ENCODE data around the gene ZNF587. TPM values are rescaled to one million over a fixed set of nuclear protein-coding genes. Genes with fewer than 3 reads are reported as not detected.
A peak's percentile ranks its signal among the peaks of the same experiment; 100 is the strongest.
"Not testable (repeated sequence)": the region's sequence is repeated elsewhere in the genome, so short reads cannot be mapped to it uniquely, and the experiment has no call there.

Gene ZNF587
- 24.9 TPM for total RNA-seq

DNA sequence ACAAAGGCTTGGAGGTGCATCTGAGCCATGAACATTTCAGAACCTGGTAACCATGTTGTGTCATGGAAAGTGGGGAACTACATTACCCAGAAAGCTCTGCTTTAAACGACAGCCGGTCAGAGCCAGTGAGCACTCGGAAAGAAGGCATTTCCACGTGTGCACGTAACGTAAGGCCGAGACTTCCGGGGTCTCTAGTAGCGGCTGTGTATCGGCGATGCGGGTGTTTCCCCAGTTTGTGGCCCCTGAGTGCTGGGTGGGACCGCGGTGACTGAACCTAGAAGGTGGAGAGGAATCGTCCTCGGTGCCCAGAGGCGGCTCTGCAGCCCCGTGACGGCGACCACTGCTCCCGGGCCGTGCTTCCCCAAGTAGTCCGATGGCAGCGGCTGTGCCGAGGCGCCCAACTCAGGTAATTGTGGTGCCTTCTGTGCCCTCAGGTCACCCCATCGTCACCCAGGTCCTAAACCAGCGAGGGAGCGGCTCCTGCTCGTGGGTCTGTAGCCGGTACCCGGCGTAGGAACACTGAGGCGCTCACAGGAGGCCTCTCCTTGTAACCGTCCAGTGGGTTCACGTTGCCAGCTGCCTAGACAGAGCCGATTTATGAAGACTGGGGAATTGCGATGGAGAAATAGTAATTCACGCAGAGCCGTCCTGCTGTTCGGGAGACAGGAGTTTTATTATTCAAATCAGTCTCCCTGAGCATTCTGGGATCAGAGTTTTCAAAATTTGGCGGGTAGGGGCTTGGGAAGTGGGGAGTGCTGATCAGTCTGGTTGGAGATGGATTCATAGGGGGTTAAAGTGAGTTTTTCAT is at the start of gene ZNF587:
TSS of gene ZNF587 (plus strand) at position 194 of the 808 bp plus-strand sequence. CDS start at position 374, 180 bp downstream.
- not testable (repeated sequence) for FAIRE-seq

GRCh38 chr19:57800696-57801095 is 49.0 kb upstream of the ZNF587 start:
- no peak for FAIRE-seq
- no peak for DNase-seq (ENCODE audit: low spot score in 2 of 2)

More for the DNA sequence above, at the start of gene ZNF587:
- DNase-seq (ENCODE audit: low spot score in 2 of 2): peak; percentile 32 to 66

- FAIRE-seq (no peak), DNase-seq (ENCODE audit: low spot score in 2 of 2) (no peak)
These were observed 47.4 kb upstream of the ZNF587 start for GRCh38 chr19:57802269-57802668.

DNA sequence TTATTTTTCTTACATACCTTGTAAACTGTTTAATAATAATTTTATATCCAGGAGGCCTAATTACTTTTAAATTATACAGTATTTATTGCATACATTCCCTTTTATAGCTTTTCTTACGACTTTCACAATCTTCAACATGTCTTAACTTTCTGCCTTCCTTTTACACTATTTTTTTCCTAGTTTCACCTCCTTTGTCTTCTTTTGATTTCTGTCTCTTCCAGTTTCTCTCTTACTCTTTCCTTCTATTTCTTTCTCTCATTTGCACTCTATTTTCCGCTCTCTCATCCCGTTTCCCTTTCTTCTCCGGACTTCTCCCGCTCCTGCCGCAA is 46.4 kb upstream of the ZNF587 start:
- FAIRE-seq: no peak
- no peak for DNase-seq (ENCODE audit: low spot score in 2 of 2)

DNA sequence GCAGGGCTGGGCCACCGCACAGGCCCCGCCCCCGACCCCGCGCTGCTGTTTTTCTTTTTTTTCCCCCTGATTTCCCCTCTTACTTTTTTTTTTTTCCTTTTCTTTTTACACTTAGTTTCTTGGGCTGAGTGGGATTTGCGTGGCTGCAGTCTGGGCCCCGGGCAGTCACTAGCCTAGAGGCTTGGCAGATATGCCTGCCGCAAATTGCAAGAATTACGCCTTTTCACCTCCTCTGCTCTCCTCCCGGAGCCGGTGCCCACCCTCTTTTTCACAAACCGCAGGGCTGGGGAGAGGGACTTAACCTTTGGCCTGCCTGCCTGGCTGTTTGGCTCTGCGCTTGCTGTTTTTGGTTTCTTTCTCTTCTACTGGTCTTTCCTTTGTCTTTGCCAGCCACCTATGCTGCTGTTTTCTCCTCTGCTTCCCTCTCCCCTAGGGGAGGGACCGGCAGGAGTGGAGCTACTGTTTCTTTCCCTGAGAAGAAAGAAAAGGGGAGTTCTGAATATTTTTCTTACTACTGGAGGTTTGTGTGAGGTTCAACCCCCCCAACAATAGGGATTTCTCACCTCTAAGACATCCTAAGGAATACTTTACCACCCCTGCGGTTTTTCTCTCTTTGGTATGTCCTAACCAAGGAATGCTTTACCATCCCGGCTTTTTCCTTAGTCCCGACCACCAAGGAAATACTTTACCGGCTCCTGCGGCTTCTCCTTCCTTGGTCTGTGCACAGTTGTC is 45.9 kb upstream of the ZNF587 start:
- peak in 1 of 2 donors; percentile 18 for DNase-seq (ENCODE audit: low spot score in 2 of 2)
- FAIRE-seq: no peak

DNA sequence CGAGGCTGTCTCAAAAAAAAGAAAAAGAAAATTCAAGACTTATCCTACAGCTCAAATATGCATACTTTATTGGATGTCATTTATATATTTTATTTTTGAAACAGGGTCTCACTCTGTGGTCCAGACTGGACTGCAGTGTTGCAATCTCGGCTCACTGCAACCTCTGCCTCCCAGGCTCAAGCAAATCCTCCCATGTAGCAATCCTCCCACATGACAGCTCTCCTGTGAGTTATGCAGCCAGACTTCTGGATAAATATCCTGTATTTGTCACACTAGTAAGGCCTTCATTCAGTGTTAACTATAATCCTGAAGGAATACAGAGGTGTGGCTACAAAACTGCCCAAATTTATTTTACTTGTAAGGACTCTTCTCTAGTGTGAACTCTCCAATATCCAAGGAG is 42.1 kb upstream of the ZNF587 start:
- FAIRE-seq (no peak), DNase-seq (ENCODE audit: low spot score in 2 of 2) (no peak)

DNA sequence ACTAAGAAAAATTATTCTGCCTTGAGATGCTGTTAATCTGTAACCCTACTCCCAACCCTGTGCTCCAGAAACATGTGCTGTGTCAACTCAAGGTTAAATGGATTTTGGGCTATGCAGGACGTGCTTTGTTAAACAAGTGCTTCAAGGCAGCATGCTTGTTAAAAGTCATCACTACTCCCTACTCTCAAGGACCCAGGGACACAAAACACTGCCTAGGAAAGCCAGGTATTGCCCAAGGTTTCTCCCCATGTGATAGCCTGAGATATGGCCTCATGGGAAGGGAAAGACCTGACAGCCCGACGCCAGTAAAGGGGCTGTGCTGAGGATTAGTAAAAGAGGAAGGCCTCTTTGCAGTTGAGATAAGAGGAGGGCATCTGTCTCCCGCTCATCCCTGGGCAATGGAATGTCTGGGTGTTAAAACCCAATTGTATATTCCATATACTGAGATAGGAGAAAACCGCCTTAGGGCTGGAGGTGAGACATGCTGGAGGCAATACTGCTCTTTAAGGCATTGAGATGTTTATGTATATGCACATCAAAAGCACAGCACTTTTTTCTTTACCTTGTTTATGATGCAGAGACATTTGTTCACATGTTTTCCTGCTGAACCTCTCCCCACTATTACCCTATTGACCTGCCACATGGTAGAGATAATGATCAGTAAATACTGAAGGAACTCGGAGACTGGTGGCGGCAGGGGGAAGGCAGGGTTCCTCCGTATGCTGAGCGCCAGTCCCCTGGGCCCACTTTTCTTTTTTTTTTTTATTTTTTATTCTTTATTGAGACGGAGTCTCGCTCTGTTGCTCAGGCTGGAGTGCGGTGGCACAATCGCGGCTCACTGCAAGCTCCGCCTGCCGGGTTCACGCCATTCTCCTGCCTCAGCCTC is 39.0 kb upstream of the ZNF587 start:
- DNase-seq (ENCODE audit: low spot score in 2 of 2); FAIRE-seq: not testable (repeated sequence)

DNA sequence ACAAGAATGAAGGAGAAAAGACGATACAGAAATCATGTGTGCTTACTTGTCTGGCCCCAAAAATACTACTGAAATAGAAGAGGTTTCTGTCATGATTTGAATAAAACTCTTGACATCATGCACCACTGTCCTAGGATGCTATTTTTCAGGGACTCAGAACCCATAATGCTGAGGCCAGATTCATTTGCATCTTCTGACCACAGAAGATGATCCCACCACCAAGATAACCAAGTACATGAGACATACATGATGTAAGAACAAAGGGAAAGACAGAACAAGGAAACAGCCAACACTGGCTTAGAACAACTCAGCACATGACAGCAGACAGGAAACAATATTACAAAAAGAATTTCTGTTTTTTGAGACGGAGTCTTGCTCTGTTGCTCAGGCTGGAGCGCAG is 37.4 kb upstream of the ZNF587 start:
- no peak for DNase-seq (ENCODE audit: low spot score in 2 of 2)
- FAIRE-seq: no peak

DNA sequence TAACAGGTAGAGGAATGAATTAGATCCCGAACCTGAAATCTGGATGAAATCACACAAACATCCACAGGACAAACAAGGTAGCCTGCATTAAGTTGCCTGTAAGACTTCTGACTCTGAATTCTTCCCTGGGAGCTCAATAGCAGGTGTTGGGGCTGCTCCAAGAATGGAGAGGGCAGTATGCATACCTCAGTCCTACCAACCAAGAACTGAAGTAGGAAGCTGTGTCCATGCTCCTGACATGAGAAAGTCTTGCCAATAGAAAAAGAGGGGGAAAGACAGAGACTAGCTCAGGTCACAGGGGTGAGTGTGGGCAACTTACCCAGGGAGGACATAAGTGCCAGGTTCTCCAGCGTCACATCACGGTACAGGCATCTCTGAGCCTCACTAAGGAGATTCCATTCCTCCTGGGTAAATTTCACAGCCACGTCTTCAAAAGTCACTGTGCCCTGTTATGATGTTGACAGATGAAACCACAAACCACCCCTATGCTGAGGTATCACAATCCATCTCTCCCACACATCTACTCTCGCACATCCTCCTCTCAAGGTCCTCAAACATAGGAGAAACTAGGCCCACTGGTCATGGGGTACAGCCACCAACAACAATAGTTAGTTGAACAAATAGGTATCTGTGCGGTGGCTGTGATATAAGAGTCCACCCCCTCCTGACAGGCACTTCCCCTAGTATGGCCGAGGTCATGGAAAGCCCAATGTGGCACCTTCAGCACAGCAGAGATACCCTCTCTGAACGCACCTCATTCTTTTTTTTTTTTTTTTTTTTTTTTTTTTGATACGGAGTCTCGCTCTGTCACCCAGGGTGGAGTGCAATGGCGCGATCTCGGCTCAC is 36.5 kb upstream of the ZNF587 start:
- DNase-seq (ENCODE audit: low spot score in 2 of 2); FAIRE-seq: not testable (repeated sequence)

- FAIRE-seq: no peak
- no peak for DNase-seq (ENCODE audit: low spot score in 2 of 2)
These were observed 35.6 kb upstream of the ZNF587 start for GRCh38 chr19:57813919-57814504.

DNA sequence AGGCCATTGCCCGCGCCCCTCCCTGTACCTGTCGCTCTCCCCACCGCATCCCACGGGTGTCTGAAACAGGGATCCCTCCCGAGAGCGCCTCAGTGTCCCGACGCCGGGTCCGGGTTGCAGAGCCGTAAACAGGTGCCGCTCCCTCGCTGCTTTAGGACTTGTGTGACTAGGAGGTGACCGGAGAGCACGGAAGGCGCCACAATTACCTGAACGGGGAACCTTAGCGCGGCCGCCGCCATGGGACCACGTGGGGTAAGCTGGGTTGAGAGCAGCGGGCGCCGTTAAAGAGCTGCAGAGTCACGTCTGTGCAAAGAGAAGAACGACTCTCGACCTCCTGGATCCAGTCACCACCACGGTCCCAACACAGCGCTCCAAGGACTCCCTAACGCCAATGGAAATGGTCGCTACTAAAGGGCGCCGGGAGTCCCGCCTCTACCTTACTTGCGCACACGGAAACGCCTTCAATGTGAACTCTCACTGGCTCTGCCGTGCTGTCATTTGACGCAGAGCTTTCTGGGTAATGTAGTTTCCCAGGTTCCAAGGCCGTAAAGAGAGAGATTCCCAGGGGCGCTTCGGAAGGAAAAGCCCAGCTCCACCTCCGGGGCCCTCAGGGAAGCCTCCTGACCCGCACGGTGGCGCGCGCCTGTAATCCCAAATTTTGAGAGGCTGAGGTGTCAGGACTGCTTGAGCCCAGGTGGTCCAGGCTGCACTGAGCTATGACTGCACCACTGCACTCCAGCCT is 35.0 kb upstream of the ZNF587 start, which contains the start of gene ZNF552:
TSS of gene ZNF552 (minus strand) at position 409 of the 742 bp plus-strand sequence. CDS start at position 239, 170 bp downstream.
- DNase-seq (ENCODE audit: low spot score in 2 of 2) (peak; percentile 75 to 84), FAIRE-seq (no peak)

DNA sequence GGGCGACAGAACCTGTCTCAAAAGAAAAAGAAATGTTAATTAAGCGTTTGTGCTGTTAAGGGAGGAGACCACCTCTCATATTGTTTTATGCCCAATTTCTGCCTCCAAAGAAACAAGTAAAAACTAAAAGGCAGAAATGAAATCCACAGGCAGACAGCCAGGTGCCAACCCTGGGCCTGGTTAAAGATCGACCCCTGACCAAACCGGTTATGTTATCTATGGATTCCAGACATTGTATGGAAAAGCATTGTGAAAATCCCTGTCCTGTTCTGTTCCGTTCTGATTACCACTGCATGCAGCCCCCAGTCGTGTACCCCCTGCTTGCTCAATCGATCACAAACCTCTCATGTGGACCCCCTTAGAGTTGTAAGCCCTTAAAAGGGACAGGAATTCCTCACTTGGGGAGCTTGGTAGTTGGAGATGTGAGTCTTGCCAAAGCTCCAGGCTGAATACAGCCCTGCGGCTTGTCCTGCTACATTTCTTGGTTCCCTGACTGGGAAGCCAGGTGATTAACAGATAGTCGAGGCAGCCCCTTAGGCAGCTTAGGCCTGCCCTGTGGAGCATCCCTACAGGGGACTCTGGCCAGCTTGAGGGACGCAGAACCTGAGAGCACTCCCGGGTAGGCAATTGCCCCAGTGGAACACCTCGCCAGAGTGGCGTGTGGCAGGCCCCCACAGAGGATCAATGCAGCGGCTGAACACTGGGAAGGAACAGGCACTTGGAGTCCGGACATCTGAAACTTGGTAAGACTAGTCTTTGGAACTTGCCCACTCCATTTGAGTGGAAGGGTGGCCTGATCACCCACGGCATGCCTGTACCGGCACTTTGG is 34.2 kb upstream of the ZNF587 start:
- DNase-seq (ENCODE audit: low spot score in 2 of 2) (no peak), FAIRE-seq (no peak)

- no peak for DNase-seq (ENCODE audit: low spot score in 2 of 2)
- FAIRE-seq: no peak
These were observed 33.0 kb upstream of the ZNF587 start for GRCh38 chr19:57816652-57817051.

DNA sequence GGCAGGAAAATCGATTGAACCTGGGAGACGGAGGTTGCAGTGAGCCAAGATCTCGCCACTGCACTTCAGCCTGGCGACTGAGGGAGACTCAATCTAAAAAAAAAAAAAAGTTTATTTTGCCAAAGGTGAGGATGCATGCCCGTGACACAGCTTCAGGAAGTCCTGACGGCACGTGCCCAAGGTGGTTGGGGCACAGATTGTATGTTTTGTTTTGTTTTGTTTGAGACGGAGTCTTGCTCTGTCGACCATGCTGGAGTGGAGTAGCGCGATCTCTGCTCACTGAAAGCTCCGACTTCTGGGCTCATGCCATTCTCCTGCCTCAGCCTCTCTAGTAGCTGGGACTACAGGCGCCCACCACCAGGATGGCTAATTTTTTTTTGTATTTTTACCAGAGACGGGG is 31.7 kb upstream of the ZNF587 start:
- no peak for FAIRE-seq

GRCh38 chr19:57818378-57818777 is 31.3 kb upstream of the ZNF587 start:
- no peak for DNase-seq (ENCODE audit: low spot score in 2 of 2)
- no peak for FAIRE-seq

More for the DNA sequence above, 31.7 kb upstream of the ZNF587 start:
- DNase-seq (ENCODE audit: low spot score in 2 of 2): no peak

DNA sequence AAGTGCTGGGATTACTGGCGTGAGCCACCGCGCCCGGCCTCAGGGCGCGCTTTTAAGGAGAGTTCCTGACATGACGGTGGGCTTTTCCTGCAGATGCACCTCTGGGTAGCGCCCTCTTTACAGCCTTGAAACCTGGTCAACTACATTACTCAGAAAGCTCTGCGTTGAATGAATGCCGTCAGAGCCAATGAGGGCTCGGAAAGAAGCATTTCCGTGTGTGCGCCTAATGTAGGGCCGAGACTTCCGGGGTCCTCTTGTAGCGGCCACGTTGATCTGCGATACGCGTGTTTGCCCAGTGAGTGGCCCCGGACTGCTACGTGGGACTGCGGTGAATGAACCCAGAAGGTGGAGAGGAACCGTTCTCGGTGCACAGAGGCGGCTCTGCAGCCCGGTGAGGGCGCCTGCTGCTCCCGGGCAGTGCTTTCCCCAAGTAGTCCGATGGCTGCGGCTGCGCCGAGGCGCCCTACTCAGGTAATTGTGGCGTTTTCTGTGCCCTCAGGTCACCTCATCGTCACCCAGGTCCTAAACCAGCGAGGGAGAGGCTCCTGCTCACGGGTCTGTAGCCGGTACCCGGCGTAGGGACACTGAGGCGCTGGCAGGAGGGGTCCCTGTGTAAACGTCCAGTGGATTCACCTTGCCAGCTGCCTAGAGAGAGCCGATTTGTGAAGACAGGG is 30.0 kb upstream of the ZNF587 start:
- peak; percentile 78 to 90 for DNase-seq (ENCODE audit: low spot score in 2 of 2)
- FAIRE-seq: no peak

GRCh38 chr19:57820599-57820998 is 29.1 kb upstream of the ZNF587 start:
- no peak for FAIRE-seq
- DNase-seq (ENCODE audit: low spot score in 2 of 2): no peak

All from frontal cortex (tissue), 4 donors.